Posterior vena cava (tissue), 2 donors: ENCODE data around the gene LENG1. TPM values are rescaled to one million over a fixed set of nuclear protein-coding genes. Genes with fewer than 3 reads are reported as not detected.

ENCODE experiments used
- DNase-seq: peaks from one replicate; pipeline ENCODE4 v3.0.0-alpha.2; 2020; ENCODE audit warnings: low spot score
- intact Hi-C, 2 donors: fragments of 100-400 bp; cut with DNase I; formaldehyde crosslinking; loops; one replicate each; pipeline versions ENCODE4 v1.14.1 to v1.14.2; 2022 to 2023
- total RNA-seq, 2 donors: library from RNA; stranded (reverse); fragmentation: NEBNext Ultra II Directional; extraction: Animal tissue kit (Norgen Biotek cat#: 25700); gene quantifications; one replicate each; pipeline ENCODE4 v1.2.1, GENCODE V29; 2021
- donor health status: DM: yes; HTN: yes; CAD: no.
- donor health status: DM: yes; HTN: yes; CAD: no.

The LENG1 gene
- total RNA-seq, 2 donors from 2014 or later = 4.7 to 6.2 TPM

DNA sequence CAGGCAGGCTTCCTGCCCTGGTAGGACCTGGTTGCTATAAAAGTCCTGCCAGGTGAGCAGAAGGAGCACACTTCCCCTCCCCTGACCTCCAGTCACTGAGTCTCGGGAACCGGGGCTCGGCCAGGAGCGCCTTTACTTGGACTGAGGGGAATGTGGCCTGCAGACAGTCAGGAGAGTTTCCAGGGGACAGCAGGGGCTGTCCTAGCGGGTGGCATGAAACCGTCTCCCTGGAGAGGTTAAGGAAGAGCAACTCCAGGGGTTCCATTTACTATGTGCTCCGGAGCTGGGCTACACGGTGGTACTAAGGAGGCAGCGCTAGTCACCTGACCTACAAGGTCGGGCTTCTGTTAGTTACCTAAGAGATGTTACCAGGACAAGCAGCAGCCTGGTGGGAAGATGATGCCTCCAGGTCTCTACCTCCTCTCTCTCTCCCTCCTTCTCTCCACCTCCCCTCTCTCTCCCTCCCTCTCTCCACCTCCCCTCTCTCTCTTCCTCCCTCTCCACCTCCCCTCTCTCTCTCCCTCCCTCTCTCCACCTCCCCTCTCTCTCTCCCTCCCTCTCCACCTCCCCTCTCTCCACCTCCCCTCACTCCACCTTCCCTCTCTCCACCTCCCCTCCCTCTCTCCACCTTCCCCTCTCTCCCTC, 26.1 kb downstream of the LENG1 start:
- intact Hi-C loops = no loop called here
- no peak for DNase-seq

DNA sequence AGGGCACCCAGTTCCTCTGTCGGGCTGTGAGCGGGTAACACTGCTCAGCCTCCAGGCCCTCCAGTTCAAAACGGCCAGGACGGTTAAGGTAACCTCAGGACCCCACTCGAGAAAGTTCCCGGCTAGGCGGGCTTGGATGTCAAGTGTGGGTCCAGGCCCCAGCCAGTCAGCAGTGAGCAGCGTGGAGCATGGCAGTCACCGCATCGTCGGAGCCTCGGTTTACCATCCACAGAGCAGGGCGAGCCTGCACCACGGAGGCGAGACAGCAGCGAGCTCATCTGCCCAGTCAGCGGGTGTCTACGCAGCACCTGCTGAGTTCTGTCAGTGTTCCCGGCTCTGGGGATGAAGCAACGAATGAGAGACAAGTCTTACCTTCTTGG, 29.9 kb downstream of the LENG1 start:
- no peak for DNase-seq
- intact Hi-C loops = no loop called here

DNA sequence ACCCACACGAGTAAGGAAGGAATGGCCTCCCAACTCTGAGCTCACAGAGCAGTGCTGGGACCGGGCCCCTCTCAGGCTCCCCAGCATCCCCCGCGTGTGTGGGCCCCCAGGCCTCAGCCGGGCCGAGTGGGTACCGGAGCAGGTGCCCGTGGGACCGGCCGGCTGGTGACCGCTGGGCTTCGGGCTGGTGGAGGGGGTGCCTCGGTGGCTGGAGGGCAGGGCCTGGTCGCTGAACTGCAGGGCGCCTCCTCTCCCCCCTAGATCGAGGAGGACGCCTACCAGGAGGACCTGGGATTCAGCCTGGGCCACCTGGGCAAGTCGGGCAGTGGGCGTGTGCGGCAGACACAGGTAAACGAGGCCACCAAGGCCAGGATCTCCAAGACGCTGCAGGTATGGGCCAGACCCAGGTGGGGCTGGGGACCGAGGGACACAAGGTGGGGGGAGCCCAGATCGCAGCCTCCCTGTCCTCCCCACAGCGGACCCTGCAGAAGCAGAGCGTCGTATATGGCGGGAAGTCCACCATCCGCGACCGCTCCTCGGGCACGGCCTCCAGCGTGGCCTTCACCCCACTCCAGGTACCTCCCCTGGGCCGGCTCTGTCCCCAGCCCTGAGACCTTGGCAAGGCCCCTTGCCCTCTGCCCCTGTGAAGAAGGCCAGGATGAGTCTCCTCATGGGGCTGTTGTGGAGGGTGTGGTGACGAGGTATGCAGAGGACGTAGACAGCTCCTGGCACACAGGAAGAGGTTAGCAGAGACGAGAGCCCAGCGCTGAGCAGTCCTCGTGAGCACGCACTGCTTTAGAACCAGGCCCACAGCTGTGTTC, 30.5 kb downstream of the LENG1 start:
- intact Hi-C loops = no loop called here
- no peak for DNase-seq

DNA sequence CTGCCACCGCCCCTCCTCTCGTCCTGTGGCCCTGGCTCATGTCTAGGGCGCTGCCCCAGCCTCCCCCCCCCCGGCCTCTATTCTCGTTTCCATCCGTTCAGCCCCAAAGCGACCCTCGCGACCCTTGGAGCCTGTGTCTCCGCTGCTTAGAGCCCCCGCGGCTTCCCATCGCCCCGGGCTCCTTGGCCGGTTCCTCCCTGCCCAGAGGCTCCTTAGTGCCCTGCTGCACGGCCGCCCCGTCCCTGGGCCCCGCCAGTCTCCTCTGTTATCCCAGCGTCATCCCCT, 31.1 kb downstream of the LENG1 start:
- DNase-seq = no peak
- intact Hi-C loops = no loop called here

DNA sequence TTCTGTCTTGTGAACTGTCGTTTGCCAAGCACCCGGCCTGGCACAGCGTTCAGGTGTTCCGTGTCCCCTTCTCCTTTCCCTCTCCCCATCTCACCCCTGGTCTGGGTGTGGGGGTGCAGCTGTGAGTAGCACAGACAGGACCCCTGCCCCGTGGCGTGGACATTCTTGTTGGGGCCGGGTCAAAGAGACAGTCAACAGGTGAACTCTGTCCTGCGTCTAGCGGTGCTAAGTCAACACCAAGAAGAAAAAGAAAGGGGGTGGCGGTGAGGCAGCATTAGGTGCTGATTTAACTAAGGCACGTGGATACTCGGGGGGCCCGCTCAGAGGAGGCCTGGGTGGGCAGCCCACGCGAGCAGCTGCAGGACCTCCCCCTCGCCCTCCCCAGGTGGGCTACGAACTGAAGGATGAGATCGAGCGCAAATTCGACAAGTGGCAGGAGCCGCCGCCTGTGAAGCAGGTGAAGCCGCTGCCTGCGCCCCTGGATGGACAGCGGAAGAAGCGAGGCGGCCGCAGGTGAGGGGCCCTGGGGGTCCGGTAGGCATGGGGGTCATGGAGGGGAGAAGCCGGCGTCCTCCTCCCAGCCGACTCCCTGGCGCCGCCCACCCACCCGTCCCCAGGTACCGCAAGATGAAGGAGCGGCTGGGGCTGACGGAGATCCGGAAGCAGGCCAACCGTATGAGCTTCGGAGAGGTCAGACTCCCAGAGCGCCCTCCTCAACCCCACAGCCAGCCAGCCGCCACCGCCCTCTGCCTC, 31.7 kb downstream of the LENG1 start:
- DNase-seq = no peak
- intact Hi-C loops = no loop called here

DNA sequence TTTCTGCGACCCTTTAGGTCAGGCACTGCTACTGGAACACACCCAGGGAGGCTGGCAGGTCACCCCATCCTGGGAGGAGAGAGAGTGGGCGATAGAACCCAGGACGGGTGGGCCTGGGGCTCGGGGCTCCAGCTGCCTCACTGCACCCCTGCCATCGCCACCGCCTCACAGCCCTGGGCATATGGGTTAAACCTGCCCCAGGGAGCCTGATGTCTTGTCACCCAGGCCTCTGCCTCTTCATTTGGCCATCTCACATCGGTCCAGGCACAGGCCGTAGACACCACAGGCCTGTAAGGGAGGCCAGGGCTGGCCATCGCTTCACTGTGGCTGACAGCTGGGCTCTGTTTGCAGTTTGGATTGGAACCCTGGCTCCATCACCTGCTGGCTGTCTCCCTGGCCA, 33.8 kb downstream of the LENG1 start:
- DNase-seq = no peak
- intact Hi-C loops = no loop called here

DNA sequence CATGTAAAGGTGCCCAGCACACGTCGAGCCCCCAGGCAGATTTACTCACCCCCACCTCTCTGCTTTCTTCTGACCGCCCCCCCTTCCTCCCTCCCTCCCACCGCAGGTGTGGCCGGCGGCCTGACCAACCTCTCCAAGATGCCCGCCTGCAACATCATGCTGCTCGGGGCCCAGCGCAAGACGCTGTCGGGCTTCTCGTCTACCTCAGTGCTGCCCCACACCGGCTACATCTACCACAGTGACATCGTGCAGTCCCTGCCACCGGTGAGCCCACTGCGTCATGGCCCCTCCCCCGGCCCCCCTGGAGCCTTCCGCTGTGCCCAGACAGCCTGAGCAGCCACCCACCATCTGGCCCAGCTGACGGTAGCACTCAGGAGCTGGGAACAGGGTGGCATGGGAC, 35.1 kb downstream of the LENG1 start:
- intact Hi-C loops = no loop called here

DNA sequence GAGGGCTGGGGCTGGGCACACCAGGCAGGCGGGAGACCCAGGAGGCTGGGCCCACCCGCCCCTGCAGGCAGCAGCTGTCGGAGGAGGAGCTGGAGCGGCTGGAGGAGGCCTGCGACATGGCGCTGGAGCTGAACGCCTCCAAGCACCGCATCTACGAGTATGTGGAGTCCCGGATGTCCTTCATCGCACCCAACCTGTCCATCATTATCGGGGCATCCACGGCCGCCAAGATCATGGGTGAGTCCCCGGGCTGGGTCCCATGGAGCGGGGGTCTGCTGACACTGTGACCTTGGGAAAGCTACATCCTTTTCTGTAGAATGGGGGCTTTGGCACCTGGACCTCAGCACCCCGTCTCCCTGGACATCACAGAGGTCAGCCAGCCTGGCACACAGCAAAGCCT, 35.8 kb downstream of the LENG1 start:
- DNase-seq = no peak
- intact Hi-C loops = no loop called here

More for the DNA sequence above, 35.1 kb downstream of the LENG1 start:
- DNase-seq = no peak

DNA sequence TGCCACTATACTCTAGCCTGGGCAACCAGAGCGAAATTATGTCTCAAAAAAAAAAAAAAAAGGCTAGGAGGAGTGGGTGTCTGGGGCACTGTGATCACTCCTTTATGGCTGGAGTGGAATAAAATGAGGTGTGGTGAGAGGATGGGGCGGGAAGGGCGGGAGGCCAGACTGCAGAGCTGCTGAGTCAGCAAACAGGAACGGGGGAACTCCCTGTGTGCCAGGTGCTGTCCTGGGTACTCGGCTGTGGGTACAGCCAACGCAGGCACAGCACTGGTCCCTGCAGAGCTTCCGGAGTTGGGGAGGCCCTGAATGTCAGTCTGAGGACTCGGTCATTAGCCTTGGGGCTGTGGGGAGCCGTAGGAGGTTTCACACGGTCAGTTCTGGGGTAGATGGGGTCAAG, 38.3 kb downstream of the LENG1 start:
- intact Hi-C loops = no loop called here
- DNase-seq = no peak

DNA sequence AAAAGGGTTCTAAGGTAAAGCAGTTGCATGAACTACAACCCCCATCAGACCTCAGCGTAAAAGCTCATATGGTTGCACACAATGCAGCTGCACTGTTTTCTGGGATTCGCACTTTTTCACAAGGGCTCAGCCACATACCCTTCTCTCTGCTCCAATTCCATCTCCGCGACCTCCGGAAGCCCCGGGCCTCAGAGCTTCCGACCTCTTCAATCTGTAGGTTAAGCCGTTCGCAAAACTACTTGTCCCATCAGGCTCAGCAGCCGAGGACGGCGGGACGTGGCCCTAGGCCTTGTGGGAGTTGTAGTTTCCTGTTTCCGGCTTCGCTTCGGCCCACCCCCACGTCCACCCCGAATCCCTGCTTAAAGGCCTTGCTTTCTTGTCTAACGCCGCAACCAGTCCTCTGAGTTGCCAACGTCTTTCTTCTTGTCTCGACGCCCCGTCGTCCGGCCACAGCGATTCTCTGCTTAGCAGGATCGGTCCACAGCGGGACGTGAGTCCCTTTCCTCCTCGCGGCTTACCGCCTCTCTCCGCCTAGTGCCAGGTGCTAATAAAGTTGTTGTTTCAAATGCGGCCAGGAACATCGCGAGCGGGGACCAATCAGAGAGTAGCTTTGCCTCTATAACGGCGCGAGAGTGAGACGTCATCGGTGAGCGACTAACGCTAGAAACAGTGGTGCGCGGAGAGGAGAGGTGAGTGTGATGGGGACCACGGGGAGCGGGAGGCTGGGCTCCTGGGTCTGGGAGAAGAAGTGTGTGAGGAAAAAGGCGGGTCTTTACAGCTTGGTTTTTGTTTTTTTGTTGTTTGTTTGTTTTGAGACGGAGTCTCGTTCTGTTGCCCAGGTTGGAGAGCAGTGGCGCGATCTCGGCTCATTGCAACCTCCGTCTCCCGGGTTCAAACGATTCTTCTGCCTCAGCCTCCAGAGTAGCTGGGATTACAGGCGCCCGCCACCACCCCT, 44.1 kb downstream of the LENG1 start, which contains the start of the genes PRPF31 and TFPT:
Gene PRPF31 (plus strand): TSS at position 646 of the 955 bp plus-strand sequence. CDS start 2,525 bp downstream, outside the sequence.
Gene TFPT (minus strand): TSS at position 549 of the 955 bp plus-strand sequence. CDS start 388 bp downstream, at position 161.
- peak; percentile 99 for DNase-seq
- intact Hi-C loops = no loop called here

DNA sequence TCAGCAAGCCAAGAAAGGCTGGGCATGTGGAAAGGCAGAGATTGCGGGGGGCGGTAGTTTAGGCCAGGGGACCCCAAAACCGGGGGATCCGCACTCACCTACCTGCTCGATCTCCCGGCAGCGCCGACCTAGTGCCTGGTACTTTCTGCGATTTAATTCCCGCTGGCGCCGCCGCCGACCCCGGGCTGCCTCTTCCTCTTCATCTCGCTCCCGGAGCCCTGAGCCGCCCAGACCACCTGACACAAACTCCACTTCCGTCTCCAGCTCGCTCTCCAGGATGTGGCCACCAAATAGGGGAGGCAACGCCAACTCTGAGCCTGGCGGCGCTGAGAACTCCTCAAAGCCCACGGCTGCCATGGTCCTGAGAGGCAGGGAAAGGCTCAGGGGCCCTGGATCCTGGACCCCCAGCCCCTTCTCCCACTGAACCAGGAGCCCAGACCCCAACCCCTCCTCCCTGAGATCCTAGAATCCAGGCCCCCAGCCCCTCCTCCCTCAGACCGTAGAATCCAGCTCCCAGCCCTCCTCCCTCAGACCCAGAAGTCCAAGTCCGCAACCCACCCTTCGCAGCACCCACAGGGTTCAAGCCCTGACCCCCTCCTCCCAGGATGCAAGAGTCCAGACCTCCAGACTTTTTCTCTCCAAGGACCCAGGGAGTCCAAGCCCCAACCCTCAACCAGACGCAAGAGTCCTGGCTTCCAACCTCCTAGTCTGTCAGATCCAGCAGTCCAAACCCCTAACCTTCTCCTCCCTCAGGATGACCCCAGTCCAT, 45.0 kb downstream of the LENG1 start:
- intact Hi-C loops = no loop called here
- DNase-seq = peak; percentile 89

DNA sequence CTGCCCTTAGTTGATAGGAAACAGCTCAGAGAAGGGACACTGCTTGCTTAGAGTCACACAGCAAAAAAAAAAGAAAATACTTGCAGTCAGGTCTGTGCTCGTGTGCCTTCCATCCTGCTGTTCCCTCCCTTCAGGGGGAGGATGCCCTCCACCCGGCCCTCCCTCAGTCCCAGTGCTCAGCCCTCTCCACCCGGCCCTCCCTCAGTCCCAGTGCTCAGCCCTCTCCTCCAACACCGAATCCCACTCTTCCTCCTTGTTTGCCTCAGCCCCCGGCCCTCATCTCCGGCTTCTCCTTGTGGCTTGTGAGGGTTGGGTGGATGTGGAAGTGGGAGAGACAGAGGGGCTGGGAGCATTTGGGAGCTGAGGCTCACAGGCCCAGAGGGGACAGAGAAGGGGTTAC, 49.9 kb downstream of the LENG1 start:
- no peak for DNase-seq

DNA sequence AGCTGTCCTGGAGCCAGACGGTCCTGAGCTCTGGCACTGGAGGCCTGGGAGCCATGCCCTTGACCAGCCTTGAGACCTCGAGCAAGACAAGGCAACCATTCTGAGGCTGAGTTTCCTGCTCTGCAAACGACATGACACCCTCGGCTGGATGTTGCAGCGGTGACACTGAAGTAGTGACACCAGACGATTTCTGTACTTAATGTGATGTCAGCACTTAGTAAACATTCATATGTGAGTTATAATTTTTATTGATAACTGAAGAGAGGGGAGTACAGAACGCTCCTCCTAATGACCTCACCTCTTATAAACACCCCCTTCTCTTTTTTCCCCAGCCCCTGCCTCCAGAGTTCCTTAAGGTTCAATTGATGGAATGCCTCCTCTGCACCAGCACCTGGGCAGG, 51.0 kb downstream of the LENG1 start:
- intact Hi-C loops = no loop called here
- no peak for DNase-seq

More for the DNA sequence above, 49.9 kb downstream of the LENG1 start:
- intact Hi-C loops = no loop called here

DNA sequence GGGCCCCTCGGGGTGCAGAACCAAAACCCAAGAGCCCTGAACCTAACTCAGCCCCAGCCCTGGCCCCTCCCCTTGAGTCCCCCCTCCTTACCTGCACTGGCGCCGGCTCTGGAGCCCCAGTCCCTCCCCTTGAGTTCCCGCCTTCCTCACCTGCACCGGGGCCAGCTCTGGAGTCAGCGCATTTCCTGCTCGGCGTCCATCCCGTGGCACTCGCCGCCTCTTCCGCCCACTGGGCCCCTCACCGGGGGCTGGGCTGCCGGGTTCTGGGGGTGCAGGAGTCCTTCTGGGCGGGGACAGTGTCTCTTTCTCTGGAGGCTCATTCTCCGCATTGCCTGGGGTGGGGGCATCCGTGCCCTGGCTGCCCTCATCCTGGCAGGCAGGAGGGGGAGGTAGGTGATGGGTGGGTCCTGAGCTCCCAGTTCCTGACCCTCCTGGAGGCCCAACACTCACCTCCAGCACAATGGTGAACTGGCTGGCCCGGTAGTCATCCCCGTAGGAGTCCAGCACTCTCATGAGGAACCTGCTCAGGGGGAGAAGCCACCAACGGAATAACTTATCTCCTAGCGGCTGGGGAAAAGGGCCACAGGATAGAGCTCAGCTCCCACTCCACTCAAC, 51.5 kb downstream of the LENG1 start:
- intact Hi-C loops = no loop called here
- DNase-seq = peak; percentile 64

DNA sequence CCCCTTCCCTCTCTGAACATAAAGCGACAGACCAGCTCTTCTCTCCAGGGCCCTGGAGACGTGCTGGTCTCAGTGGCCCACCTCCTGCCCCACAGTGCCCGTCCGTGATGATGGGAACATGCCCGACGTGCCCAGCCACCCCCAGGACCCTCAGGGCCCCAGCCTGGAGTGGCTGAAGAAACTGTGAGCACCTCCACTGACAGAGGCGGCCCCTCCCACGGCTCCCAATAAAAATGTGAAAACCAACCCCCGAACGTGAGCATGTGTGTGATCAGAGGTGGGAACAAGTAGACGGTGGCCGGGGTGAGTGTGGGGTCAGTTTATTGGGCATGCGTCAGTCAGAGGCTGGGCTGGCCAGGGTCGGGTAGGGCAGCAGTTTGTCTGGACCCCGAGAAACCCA, 52.8 kb downstream of the LENG1 start:
- DNase-seq = no peak
- intact Hi-C loops = no loop called here

DNA sequence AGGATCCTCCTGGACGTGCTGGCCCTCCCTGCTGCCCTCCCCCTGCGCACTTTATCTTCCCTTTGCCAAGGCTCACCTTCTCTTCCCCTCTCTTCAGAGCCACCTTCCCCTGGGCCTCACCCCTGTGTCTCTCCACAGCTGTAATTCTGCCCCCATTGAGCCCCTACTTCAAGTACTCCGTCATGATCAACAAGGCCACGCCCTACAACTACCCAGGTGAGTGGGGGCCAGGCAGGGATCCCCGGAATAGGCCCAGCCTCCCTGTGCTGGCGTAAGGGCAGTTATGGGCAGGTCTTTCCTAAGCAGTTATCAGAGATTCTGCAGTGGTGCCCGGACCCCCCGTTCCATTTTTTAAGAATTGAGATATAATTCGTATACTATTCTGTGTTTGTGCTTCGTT, 53.7 kb downstream of the LENG1 start:
- DNase-seq = no peak
- intact Hi-C loops = no loop called here
